ENCODE results near the gene ST7. TPM values are rescaled to one million over a fixed set of nuclear protein-coding genes. Genes with fewer than 3 reads are reported as not detected.

Gene ST7
- polyA plus RNA-seq, 1 donor (not counting 4 experiments of a cell fraction or from before 2014, with no cell fraction given) = 16.9 TPM

DNA sequence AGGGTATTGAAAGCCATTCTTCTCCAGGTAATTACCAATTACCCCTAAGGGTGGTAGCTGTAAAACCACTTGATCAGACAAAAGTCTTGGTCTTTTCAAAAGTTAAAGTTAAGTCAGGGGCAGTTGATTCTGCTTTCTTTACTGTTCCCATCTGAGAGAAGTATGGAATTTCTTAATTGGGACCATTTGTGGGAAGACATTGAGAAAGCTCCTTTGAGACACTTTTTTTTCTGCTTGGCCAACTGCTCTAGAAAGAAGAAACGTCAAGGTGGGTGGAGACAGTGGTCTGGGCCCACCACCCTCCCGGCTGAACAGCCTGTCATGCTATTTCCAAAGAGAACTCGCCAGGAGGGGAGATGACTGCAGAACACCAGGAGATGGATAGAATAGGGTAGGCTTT is 324.3 kb downstream of the ST7 start:
- FAIRE-seq = no peak
- no peaks in the 10 kb centered on the region for H4K20me1 ChIP-seq (ENCODE audit: control insufficient read depth, extremely low read depth, insufficient read depth, low read length)
- dilution Hi-C loops (cut with MboI; ENCODE audit: extremely low pct_ligation_motif_present, low sequenced_read_pairs) = no loop called here

DNA sequence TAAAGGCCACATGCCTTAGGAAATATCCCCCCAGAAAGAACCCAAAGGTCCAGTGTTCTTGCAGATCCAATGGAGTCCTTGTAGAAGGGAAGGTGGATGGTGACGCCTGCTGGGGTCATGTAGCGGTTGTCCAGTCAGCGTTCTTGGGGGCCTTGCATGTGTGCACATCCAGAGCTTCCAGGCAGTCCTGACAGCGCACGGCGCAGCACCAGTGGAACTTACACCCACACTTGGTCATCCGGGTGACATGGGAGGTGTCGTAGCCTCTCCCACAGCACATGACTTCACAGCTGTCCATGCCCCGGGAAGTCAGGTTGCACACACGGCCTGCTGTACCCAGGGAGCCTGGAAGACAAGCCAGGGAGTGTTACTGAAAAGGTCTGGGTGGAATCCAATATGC is 324.7 kb downstream of the ST7 start:
- Histone ChIP-seq H3K9me3 (ENCODE audit: control insufficient read depth, low read depth, low read length) (no peaks in the 10 kb centered on the region), H3K9ac (ENCODE audit: control insufficient read depth, extremely low read depth, insufficient read depth, low read length) (no peak overlapping the region), H3K4me1 (ENCODE audit: control insufficient read depth, extremely low read depth, insufficient read depth, low read length) (peaks cover 26% of the 10 kb centered on the region), H3K4me3 (ENCODE audit: control insufficient read depth in 2 of 3, extremely low read depth in 1 of 3, insufficient read depth in 2 of 3, low read depth in 1 of 3, low read length in 3 of 3) (no peak overlapping the region), H4K20me1 (ENCODE audit: control insufficient read depth, extremely low read depth, insufficient read depth, low read length) (no peaks in the 10 kb centered on the region), H3K27ac (ENCODE audit: control insufficient read depth, insufficient read depth, low read length) (no peak overlapping the region), H3K27me3 (ENCODE audit: control insufficient read depth, extremely low read depth, insufficient read depth, low read length) (no peaks in the 10 kb centered on the region), H2AFZ (ENCODE audit: control insufficient read depth, low read length) (no peak overlapping the region), H3K79me2 (ENCODE audit: control insufficient read depth, insufficient read depth, low read length) (no peaks in the 10 kb centered on the region), H3K9me1 (ENCODE audit: control insufficient read depth, extremely low read depth, insufficient read depth, low read length) (no peaks in the 10 kb centered on the region), H3K36me3 (ENCODE audit: control insufficient read depth in 2 of 2, extremely low read depth in 1 of 2, insufficient read depth in 2 of 2, low read length in 2 of 2) (no peaks in the 10 kb centered on the region), H3K4me2 (ENCODE audit: control insufficient read depth, extremely low read depth, insufficient read depth, low read depth, low read length) (no peak overlapping the region)
- TF ChIP-seq EZH2 (IDR thresholded peaks at IDR 0.05; ENCODE audit: low read length) = no peak
- TF ChIP-seq, protein P1, sequence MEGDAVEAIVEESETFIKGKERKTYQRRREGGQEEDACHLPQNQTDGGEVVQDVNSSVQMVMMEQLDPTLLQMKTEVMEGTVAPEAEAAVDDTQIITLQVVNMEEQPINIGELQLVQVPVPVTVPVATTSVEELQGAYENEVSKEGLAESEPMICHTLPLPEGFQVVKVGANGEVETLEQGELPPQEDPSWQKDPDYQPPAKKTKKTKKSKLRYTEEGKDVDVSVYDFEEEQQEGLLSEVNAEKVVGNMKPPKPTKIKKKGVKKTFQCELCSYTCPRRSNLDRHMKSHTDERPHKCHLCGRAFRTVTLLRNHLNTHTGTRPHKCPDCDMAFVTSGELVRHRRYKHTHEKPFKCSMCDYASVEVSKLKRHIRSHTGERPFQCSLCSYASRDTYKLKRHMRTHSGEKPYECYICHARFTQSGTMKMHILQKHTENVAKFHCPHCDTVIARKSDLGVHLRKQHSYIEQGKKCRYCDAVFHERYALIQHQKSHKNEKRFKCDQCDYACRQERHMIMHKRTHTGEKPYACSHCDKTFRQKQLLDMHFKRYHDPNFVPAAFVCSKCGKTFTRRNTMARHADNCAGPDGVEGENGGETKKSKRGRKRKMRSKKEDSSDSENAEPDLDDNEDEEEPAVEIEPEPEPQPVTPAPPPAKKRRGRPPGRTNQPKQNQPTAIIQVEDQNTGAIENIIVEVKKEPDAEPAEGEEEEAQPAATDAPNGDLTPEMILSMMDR (optimal IDR thresholded peaks at IDR 0.05 in 1 of 3, IDR thresholded peaks at IDR 0.05 in 1 of 3, conservative IDR thresholded peaks at IDR 0.05 in 1 of 3; ENCODE audit: extremely low read depth in 1 of 3, insufficient read depth in 2 of 3, low read length in 3 of 3) = no peak
- dilution Hi-C loops (cut with MboI; ENCODE audit: extremely low pct_ligation_motif_present, low sequenced_read_pairs) = no loop called here
- FAIRE-seq (no peak), DNase-seq (ENCODE audit: low read depth, low spot score) (no peak)

More for the DNA sequence above, 324.3 kb downstream of the ST7 start:
- H3K4me3 ChIP-seq (ENCODE audit: control insufficient read depth in 2 of 3, extremely low read depth in 1 of 3, insufficient read depth in 2 of 3, low read depth in 1 of 3, low read length in 3 of 3) = no peak overlapping the region
- H3K36me3 ChIP-seq (ENCODE audit: control insufficient read depth in 2 of 2, extremely low read depth in 1 of 2, insufficient read depth in 2 of 2, low read length in 2 of 2) = no peaks in the 10 kb centered on the region
- no peak overlapping the region for H2AFZ ChIP-seq (ENCODE audit: control insufficient read depth, low read length)
- DNase-seq (ENCODE audit: low read depth, low spot score) = no peak
- no peaks in the 10 kb centered on the region for H3K9me1 ChIP-seq (ENCODE audit: control insufficient read depth, extremely low read depth, insufficient read depth, low read length)
- no peaks in the 10 kb centered on the region for H3K27me3 ChIP-seq (ENCODE audit: control insufficient read depth, extremely low read depth, insufficient read depth, low read length)
- H3K9ac ChIP-seq (ENCODE audit: control insufficient read depth, extremely low read depth, insufficient read depth, low read length) = no peak overlapping the region
- H3K27ac ChIP-seq (ENCODE audit: control insufficient read depth, insufficient read depth, low read length) = no peak overlapping the region
- peaks cover 26% of the 10 kb centered on the region for H3K4me1 ChIP-seq (ENCODE audit: control insufficient read depth, extremely low read depth, insufficient read depth, low read length)
- no peaks in the 10 kb centered on the region for H3K9me3 ChIP-seq (ENCODE audit: control insufficient read depth, low read depth, low read length)
- H3K4me2 ChIP-seq (ENCODE audit: control insufficient read depth, extremely low read depth, insufficient read depth, low read depth, low read length) = no peak overlapping the region
- TF ChIP-seq, protein P1 (optimal IDR thresholded peaks at IDR 0.05 in 1 of 3, IDR thresholded peaks at IDR 0.05 in 1 of 3, conservative IDR thresholded peaks at IDR 0.05 in 1 of 3; ENCODE audit: extremely low read depth in 1 of 3, insufficient read depth in 2 of 3, low read length in 3 of 3) = no peak
- no peak for TF ChIP-seq EZH2 (IDR thresholded peaks at IDR 0.05; ENCODE audit: low read length)
- H3K79me2 ChIP-seq (ENCODE audit: control insufficient read depth, insufficient read depth, low read length) = no peaks in the 10 kb centered on the region
